Measurements from ENCODE around the gene ATP6V1B1. TPM values are rescaled to one million over a fixed set of nuclear protein-coding genes. Genes with fewer than 3 reads are reported as not detected.

The ATP6V1B1 gene
- total and polyA plus RNA-seq, 3 experiments from 2014 or later, result not detected

DNA sequence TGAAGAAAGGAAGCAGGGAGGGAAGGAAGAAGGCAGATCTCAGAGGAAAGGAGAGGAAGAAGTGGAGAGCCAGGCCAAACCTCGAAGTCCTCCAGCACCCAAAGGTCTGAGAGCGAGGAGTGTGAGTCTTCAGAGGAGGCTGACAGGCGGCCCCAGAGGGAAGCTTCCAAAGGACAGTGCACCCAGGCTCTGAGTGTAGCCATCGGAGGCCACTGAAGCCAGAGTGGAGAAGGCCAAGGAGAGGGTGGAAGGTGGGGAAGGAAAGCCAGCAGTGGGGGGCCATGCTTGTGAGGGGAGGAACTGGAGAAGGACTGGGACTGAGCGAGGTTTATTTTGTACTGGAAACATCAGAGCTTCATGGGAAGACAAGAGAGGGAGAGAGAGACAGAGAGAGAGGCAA lies 6.0 kb downstream of the ATP6V1B1 start:
- Histone ChIP-seq H3K27ac (ENCODE audit: low read depth, low read length) (no peak overlapping the region), H3K36me3 (ENCODE audit: insufficient read depth, low read length) (no peaks in the 10 kb centered on the region), H3K27me3 (ENCODE audit: insufficient read depth, low read length, poor library complexity, severe bottlenecking) (no peaks in the 10 kb centered on the region), H3K4me3 (ENCODE audit: low read length) (no peak overlapping the region), H3K9me3 (ENCODE audit: low read length) (no peaks in the 10 kb centered on the region), H3K4me1 (ENCODE audit: insufficient read depth, low read length) (no peaks in the 10 kb centered on the region)
- POLR2A ChIA-PET, result no interaction called here
- no peak for DNase-seq
- Mint-ChIP-seq H3K9me3 (no peaks in the 10 kb centered on the region), H3K27ac (peak overlapping the region in 3 of 8 donors; percentile 3 to 61 (median 21)), H3K36me3 (no peaks in the 10 kb centered on the region), H3K27me3 (peaks cover 9 to 26% of the 10 kb centered on the region in 2 donors), H3K4me1 (peaks cover under 1 to 1% (median under 1%) of the 10 kb centered on the region in 3 donors), H3K4me3 (no peak overlapping the region)
- CTCF ChIA-PET, result interaction anchor here (0.7 kb wide), 1 partner anchor 637 kb away, joined by 3 read pairs; no protein-coding TSS in a partner anchor

DNA sequence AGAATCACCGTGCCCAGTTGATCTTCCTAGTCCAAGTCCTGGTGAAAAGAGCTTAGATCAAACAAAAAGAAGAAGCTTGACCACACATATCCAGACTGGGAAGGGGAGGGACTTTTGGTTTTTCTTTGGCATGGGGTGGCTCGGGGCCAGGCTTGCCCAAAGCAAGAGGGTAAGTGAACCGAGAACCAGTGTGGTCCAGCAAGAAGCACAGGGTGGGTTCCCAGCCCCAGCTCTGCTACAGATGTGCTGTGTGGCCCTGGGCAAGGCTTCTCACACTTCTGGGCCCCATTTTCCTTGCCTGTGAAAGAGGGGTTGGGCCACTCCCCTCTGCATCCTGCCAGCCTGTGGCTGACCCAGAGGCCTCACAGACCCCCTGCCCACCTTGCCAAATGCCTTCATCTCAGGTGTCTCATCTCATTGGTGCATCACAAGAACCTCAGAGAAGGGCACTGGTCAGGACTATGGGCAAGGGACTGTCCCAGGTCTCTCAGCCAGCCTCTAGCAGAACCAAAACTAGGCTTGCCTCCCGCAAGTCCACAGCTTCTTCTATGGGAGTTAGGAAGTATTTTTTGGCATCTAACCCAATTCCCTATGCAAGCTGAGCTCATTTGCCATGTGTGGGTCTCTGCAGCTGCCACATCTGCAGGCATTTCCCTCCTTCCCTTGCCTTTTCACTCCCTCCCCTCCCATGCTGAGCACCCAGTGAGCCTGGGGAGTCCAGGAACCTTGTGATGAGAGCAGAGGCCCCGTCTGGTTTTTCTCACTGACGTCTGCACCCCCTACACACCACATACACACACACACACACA lies 6.9 kb downstream of the ATP6V1B1 start:
- POLR2A ChIA-PET, result no interaction called here
- Histone ChIP-seq H3K27ac (ENCODE audit: low read depth, low read length) (no peak overlapping the region), H3K9me3 (ENCODE audit: low read length) (no peaks in the 10 kb centered on the region), H3K4me1 (ENCODE audit: insufficient read depth, low read length) (peaks cover 3% of the 10 kb centered on the region), H3K36me3 (ENCODE audit: insufficient read depth, low read length) (no peaks in the 10 kb centered on the region), H3K27me3 (ENCODE audit: insufficient read depth, low read length, poor library complexity, severe bottlenecking) (no peaks in the 10 kb centered on the region), H3K4me3 (ENCODE audit: low read length) (no peak overlapping the region)
- Mint-ChIP-seq H3K4me1 (peaks cover 5 to 7% (median 7%) of the 10 kb centered on the region in 3 donors), H3K27me3 (peaks cover 14 to 30% of the 10 kb centered on the region in 2 donors), H3K4me3 (no peak overlapping the region), H3K9me3 (no peaks in the 10 kb centered on the region), H3K36me3 (no peaks in the 10 kb centered on the region), H3K27ac (peak overlapping the region in 1 of 8 donors; percentile 26)
- CTCF ChIA-PET, result no interaction called here
- DNase-seq, result no peak

DNA sequence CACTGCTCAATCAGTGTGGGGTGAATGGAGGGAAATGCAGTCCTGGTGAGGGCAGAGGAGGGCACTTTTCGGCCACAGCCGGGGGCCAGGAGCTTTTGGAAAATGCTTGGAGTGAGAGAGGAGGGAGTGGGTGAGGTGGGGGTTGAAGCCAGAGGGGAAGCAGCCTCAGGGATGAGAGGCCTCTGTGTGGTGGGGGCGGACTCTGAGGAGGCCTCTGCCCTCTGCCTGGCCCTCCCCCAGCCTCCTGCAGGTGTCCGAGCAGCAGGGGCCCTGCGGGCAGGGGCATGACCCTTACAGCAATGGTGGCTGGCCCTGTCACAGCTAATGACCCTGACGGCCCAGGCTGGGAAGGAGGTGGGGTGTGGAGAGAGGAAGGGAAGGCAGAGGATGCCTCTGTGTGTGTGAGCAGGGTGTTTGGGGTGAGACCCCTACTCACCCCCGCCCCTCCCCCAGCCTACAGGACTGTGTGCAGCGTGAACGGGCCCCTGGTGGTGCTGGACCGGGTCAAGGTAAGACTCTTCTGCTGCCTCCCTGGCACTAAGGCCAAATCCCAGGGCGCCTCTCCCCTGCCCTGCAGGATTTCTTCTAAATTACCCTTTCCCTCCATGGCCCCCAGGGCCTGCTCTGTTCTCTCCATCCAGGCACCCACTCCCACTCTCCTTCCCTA lies 7.6 kb downstream of the ATP6V1B1 start:
- CTCF ChIA-PET, result no interaction called here
- no peak overlapping the region for H3K4me3 Mint-ChIP-seq

DNA sequence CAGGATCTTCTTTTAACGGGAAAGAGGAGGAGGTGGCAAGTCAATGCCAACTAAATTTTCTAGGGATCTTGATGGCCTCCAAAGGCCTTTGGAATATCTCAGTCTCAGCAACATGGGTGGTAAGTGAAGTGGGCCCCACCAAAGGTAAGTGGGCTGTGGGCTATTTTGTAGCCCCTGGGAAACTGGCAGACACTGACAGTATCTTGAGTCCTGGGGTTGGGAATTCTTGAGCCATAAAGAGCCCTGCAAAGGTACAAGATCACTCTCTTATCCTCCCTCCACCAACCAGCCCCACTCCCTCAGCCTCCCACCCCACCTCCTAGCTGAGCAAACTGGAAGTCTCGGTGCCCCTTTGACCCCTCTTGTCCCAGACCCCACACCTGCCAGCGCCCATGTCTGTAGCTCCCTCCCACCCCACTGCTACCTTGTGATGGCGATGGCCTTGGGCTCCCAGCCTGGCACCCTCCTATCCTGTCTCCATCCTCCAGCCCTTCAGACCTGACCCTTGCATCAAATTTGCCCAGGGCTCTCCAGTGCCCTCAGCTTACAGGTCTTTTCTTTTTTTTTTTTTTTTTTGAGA lies 8.5 kb downstream of the ATP6V1B1 start:
- no peak overlapping the region for H3K4me3 ChIP-seq (ENCODE audit: low read length)
- Mint-ChIP-seq H3K27me3 (peaks cover 16 to 28% of the 10 kb centered on the region in 2 donors), H3K9me3 (no peaks in the 10 kb centered on the region), H3K4me1 (peaks cover 14 to 17% (median 17%) of the 10 kb centered on the region in 3 donors), H3K27ac (no peak overlapping the region), H3K36me3 (no peaks in the 10 kb centered on the region), H3K4me3 (no peak overlapping the region)
- H3K27ac ChIP-seq (ENCODE audit: low read depth, low read length), result no peak overlapping the region
- peaks cover 13% of the 10 kb centered on the region for H3K4me1 ChIP-seq (ENCODE audit: insufficient read depth, low read length)
- CTCF ChIA-PET, result interaction anchor here (0.8 kb wide), 1 partner anchor 112 kb away, joined by 3 read pairs; no protein-coding TSS in a partner anchor
- no peak for DNase-seq
- no peaks in the 10 kb centered on the region for H3K27me3 ChIP-seq (ENCODE audit: insufficient read depth, low read length, poor library complexity, severe bottlenecking)
- no peaks in the 10 kb centered on the region for H3K36me3 ChIP-seq (ENCODE audit: insufficient read depth, low read length)
- POLR2A ChIA-PET, result no interaction called here
- no peaks in the 10 kb centered on the region for H3K9me3 ChIP-seq (ENCODE audit: low read length)

More for the DNA sequence above, 7.6 kb downstream of the ATP6V1B1 start:
- POLR2A ChIA-PET, result no interaction called here
- H3K27me3 Mint-ChIP-seq, result peaks cover 19 to 30% of the 10 kb centered on the region in 2 donors
- Histone ChIP-seq H3K9me3 (ENCODE audit: low read length) (no peaks in the 10 kb centered on the region), H3K36me3 (ENCODE audit: insufficient read depth, low read length) (no peaks in the 10 kb centered on the region), H3K4me3 (ENCODE audit: low read length) (no peak overlapping the region), H3K27ac (ENCODE audit: low read depth, low read length) (no peak overlapping the region), H3K4me1 (ENCODE audit: insufficient read depth, low read length) (peaks cover 8% of the 10 kb centered on the region), H3K27me3 (ENCODE audit: insufficient read depth, low read length, poor library complexity, severe bottlenecking) (no peaks in the 10 kb centered on the region)
- DNase-seq, result peak in 1 of 5 donors; percentile 42
- H3K9me3 Mint-ChIP-seq, result no peaks in the 10 kb centered on the region
- peaks cover 13 to 15% (median 14%) of the 10 kb centered on the region in 3 donors for H3K4me1 Mint-ChIP-seq
- no peaks in the 10 kb centered on the region for H3K36me3 Mint-ChIP-seq
- peak overlapping the region in 1 of 8 donors; percentile 26 for H3K27ac Mint-ChIP-seq

DNA sequence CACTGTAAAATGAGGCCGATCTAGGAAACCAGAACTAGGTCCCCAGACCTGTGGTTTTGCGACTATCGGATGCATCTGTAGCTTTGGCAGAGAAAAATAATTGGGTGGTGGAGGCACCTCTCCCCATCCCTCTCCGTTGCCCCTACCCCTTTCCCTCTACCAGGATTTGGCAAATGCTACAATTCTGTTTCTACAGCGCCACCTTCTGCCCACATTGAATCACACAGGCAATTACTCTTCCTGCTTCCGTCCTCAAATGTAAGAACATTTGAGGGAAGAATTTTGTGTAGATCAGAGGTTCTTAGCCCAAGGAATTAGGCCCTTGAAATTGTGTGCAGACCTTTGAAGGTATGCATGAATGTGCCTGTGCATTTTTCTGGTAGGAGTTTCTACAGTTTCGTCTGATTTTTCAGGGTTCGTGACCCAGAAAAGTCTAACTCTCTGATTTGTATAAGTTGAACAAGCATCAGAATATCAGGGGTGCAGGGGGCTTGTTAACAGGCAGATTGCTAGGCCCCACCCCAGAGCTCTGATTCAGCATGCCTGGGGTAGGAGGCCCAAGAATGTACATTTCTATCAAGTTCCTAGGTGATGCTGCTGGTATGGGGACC lies 11.2 kb downstream of the ATP6V1B1 start:
- Mint-ChIP-seq H3K27ac (no peak overlapping the region), H3K4me3 (peak overlapping the region in 2 of 7 donors; percentile 13 to 32), H3K4me1 (peaks cover 14 to 17% (median 17%) of the 10 kb centered on the region in 3 donors), H3K9me3 (no peaks in the 10 kb centered on the region), H3K36me3 (no peaks in the 10 kb centered on the region), H3K27me3 (peaks cover 16 to 28% of the 10 kb centered on the region in 2 donors)
- ChIA-PET CTCF (interaction anchor here (0.6 to 3.9 kb wide), 13 partner anchors 8 to 158 kb away, joined by 3 to 21 read pairs (median 4); partner anchors contain the start of gene ANKRD53), POLR2A (no interaction called here)
- Histone ChIP-seq H3K9me3 (ENCODE audit: low read length) (no peaks in the 10 kb centered on the region), H3K36me3 (ENCODE audit: insufficient read depth, low read length) (no peaks in the 10 kb centered on the region), H3K4me3 (ENCODE audit: low read length) (no peak overlapping the region), H3K27me3 (ENCODE audit: insufficient read depth, low read length, poor library complexity, severe bottlenecking) (no peaks in the 10 kb centered on the region), H3K27ac (ENCODE audit: low read depth, low read length) (no peak overlapping the region), H3K4me1 (ENCODE audit: insufficient read depth, low read length) (peaks cover 13% of the 10 kb centered on the region)
- peak; percentile 27 to 51 (median 29) for DNase-seq

DNA sequence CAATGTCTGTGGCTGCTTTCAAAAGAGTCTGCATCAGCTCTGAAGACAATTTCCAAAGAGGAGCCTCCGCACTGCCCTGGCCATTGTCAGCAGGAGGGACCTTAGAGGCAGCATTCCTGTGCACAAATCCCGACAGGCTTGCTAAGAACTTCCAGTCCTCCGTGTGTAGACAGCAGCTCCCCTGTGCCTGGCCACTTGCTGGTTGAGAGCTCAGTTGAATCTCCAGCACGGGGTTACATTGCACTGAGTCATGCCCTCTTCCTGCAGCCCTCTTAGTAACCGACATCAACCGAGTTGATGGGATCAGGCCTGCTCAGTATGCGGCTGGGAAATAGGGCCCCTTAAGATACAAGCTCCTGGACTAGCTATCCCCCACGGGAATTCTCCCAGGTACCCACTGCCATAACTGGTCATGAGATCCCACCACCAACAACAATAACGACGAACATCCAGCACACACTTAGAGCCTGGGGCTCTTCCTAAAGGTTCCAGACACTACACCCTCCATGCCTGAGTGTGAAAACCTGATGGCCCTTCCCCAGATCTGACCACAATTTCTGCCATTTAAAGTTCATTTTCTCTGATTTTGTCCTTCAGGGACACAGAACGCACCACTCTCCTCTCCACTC lies 12.0 kb downstream of the ATP6V1B1 start:
- no peak overlapping the region for H3K27ac ChIP-seq (ENCODE audit: low read depth, low read length)
- H3K36me3 ChIP-seq (ENCODE audit: insufficient read depth, low read length), result no peaks in the 10 kb centered on the region
- no peaks in the 10 kb centered on the region for H3K9me3 Mint-ChIP-seq
- no peak overlapping the region for H3K4me3 ChIP-seq (ENCODE audit: low read length)
- no peaks in the 10 kb centered on the region for H3K9me3 ChIP-seq (ENCODE audit: low read length)
- H3K27ac Mint-ChIP-seq, result peak overlapping the region in 2 of 8 donors; percentile 30 to 84
- ChIA-PET CTCF (interaction anchor here (0.9 to 3.9 kb wide), 18 partner anchors 9 to 644 kb away, joined by 3 to 21 read pairs (median 5); partner anchors contain the start of gene ANKRD53), POLR2A (no interaction called here)
- no peaks in the 10 kb centered on the region for H3K36me3 Mint-ChIP-seq
- peak overlapping the region in 6 of 7 donors; percentile 80 to 89 (median 85) for H3K4me3 Mint-ChIP-seq
- H3K4me1 ChIP-seq (ENCODE audit: insufficient read depth, low read length), result peaks cover 13% of the 10 kb centered on the region
- DNase-seq, result no peak
- H3K4me1 Mint-ChIP-seq, result peaks cover 14 to 17% (median 17%) of the 10 kb centered on the region in 3 donors
- no peaks in the 10 kb centered on the region for H3K27me3 ChIP-seq (ENCODE audit: insufficient read depth, low read length, poor library complexity, severe bottlenecking)
- H3K27me3 Mint-ChIP-seq, result peaks cover 16 to 28% of the 10 kb centered on the region in 2 donors

DNA sequence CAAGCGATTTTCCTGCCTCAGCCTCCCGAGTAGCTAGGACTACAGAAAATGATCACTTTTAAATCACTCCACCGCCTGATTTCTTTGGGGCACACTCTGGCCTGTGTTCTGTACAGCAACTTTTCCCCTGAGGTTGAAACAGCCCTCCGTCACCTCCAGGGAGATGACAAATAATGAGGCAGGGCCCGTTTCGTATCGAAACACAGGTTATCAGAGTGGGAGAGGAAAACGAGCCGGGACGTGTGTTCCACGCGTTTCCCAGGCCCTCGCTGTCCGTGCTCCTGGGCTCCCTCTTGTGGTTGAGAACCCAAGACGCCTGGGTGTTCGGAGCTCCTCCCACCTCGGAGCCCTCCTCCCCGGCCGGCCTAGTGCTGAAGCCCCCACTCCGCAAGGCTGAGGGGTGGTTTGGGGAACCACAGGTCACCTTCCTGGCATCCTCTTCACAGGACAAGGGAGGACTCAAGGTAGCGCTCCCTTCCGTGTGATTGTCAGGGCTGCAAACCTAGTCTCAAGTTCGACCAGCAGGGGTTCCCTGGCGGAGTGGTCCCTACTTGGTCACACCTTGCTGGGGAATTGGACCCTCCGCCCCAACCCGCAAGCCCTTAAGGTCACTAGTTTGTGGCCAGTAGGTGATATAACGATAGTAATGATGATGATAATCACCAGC lies 12.8 kb downstream of the ATP6V1B1 start:
- peak; percentile 56 to 78 (median 68) for DNase-seq
- H3K27ac Mint-ChIP-seq, result peak overlapping the region in 6 of 8 donors; percentile 12 to 89 (median 73)
- H3K36me3 ChIP-seq (ENCODE audit: insufficient read depth, low read length), result no peaks in the 10 kb centered on the region
- peak overlapping the region; percentile 40 for H3K4me3 ChIP-seq (ENCODE audit: low read length)
- H3K4me1 Mint-ChIP-seq, result peaks cover 14 to 17% (median 17%) of the 10 kb centered on the region in 3 donors
- peaks cover 16 to 31% of the 10 kb centered on the region in 2 donors for H3K27me3 Mint-ChIP-seq
- no peaks in the 10 kb centered on the region for H3K36me3 Mint-ChIP-seq
- H3K27ac ChIP-seq (ENCODE audit: low read depth, low read length), result no peak overlapping the region
- H3K4me3 Mint-ChIP-seq, result peak overlapping the region; percentile 53 to 89 (median 84)
- H3K4me1 ChIP-seq (ENCODE audit: insufficient read depth, low read length), result peaks cover 13% of the 10 kb centered on the region
- no peaks in the 10 kb centered on the region for H3K27me3 ChIP-seq (ENCODE audit: insufficient read depth, low read length, poor library complexity, severe bottlenecking)
- ChIA-PET POLR2A (no interaction called here), CTCF (interaction anchor here (1.0 to 3.9 kb wide), 15 partner anchors 10 to 645 kb away, joined by 3 to 21 read pairs (median 5); no protein-coding TSS in a partner anchor)
- H3K9me3 Mint-ChIP-seq, result no peaks in the 10 kb centered on the region
- H3K9me3 ChIP-seq (ENCODE audit: low read length), result no peaks in the 10 kb centered on the region
